Gastroesophageal sphincter (tissue), 3 donors: Measurements from ENCODE around the gene ARAP1.

ENCODE experiments used
- CTCF ChIP-seq, 4 experiments: fragments of 200-600 bp in 2 of 4; fragments of 450-650 bp in 2 of 4; sonication (generic) in 1 of 4; IDR thresholded peaks; one replicate each; pipeline ENCODE4 v1.5.1; 2017 to 2019; ENCODE audit warnings: antibody characterized with exemption in 4 of 4, mild to moderate bottlenecking in 2 of 4, moderate library complexity in 2 of 4
- EP300 ChIP-seq: sonication (generic); formaldehyde crosslinking; IDR thresholded peaks from one replicate; pipeline ENCODE4 v1.6.1; 2017; ENCODE audit warnings: antibody characterized with exemption, mild to moderate bottlenecking
- POLR2A ChIP-seq, 2 donors: fragments of 450-650 bp; IDR thresholded peaks; one replicate each; pipeline ENCODE4 v1.6.1; 2017; ENCODE audit warnings: antibody characterized with exemption in 2 of 2, mild to moderate bottlenecking in 2 of 2, moderate library complexity in 1 of 2
- POLR2AphosphoS5 ChIP-seq: sonication (generic); formaldehyde crosslinking; IDR thresholded peaks from one replicate; pipeline ENCODE4 v1.6.1; 2017; ENCODE audit warnings: antibody characterized with exemption

DNA sequence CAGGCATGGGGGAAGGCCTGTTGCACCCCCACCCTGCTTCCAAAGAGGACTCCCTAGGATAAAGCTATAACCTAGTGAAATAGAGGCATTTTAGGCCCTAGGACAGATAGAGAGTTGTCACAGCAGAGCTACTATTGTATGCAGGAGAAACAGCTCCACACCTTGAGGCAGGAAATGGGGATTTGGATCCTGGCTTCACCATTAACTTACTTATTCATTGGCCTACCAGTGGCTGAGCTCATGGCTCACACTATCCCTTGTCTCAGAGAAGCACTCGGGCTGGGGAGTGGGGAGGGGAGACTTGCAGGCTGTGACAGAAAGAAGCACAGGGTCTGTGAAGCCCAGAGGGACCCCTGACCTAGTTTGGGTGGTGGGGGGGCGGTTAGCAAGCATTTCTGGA is 77.0 kb downstream of the ARAP1 start:
- TF ChIP-seq CTCF (IDR thresholded peaks at IDR 0.05) (no peak), POLR2A (IDR thresholded peaks at IDR 0.05) (no peak), EP300 (no peak), POLR2AphosphoS5 (no peak)
